GM21423 (cell line): ENCODE measurements around the gene TIAM2.
A peak's percentile ranks its signal among the peaks of the same experiment; 100 is the strongest.
"Not testable (repeated sequence)": the region's sequence is repeated elsewhere in the genome, so short reads cannot be mapped to it uniquely, and the experiment has no call there.

Experiments used
- ATAC-seq: cut with Tn5 transposase; IDR thresholded peaks from one replicate; pipeline ENCODE4 v1.9.1; 2021; ENCODE audit warnings: mild to moderate bottlenecking, moderate library complexity; ENCODE audit not compliant: unreplicated experiment

Gene TIAM2

DNA sequence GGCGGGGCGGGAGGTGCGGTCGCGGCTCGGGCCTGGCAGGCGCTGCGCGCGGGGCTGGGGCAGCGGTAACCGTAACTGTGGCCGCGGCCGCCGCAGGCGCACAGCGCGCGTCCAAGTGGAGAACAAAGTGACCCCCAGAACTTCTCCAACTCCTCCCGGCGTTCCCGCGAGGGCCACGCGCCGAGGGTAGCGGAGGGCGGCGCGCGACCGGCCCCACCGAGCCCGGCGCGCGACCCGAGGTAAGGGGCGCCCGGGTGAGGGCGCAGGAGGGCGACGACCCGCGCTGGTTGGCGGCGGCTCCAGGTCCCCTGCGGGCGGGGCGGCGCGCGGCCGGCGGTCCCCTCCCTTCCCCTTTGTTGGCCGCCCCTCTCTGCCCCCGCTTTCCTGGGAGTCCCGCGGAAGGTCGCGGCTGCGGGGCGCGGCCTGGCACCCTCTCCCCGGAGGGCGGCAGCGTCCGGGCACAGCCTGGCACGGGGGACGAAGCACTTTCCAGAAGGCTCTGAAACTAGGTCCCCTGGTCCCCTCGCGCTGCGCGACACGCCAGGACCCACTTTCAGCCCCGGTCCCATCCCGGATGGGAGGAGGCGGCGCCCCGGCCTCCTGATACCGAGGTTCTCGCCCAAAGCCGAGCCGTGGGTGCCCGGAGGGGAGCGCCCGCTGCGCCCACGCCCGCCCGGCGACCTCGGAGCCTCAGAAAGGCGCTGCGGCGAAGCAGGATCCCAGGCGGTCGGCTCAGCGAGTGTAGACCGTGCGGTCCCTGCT lies at the start of gene TIAM2:
Gene TIAM2, plus strand, starts transcription at position 62 of the 762 bp plus-strand sequence. CDS start 133,909 bp downstream, outside the sequence.
- no peak for ATAC-seq

GRCh38 chr6:154950979-154951344 lies 44.2 kb upstream of the TIAM2 start:
- no peak for ATAC-seq

- ATAC-seq, result peak; percentile 92
Measured at GRCh38 chr6:154951345-154952200, 43.5 kb upstream of the TIAM2 start.

- ATAC-seq, result no peak
Measured at GRCh38 chr6:154953644-154954043, 41.5 kb upstream of the TIAM2 start.

GRCh38 chr6:154954347-154954746 lies 40.8 kb upstream of the TIAM2 start:
- no peak for ATAC-seq

DNA sequence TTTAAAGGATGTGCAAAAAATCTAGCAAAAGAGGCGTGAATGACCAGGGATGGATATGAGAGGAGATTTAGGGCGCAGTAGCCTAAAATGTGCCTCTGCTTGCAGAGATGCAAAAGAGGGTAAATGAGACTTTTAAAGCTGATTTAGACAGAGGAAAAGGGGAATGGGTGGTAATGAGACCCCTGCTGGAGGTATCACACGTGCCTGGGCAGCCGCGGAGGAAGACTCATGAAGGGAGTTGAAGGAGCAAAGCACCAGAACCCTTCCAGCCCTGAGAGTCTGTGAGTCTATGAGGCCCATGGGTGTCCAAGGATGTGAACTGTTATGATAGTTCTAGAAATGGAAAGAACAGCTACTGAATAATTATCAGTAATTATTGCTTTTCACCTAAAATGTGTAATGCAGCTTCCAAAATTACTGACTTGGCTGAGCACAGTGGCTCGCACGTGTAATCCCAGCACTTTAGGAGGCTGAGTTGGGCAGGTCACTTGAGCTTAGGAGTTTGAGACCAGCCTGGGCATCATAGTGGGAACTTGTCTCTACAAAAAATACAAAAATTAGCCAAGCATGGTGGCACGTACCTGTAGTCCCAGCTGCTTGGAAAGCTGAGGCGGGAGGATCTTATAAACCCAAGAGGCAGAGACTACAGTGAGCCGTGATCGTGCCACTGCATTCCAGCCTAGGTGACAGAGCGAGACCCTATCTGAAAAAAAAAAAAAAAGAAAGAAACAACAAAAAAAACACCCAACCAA lies 38.2 kb upstream of the TIAM2 start:
- ATAC-seq, result no peak

DNA sequence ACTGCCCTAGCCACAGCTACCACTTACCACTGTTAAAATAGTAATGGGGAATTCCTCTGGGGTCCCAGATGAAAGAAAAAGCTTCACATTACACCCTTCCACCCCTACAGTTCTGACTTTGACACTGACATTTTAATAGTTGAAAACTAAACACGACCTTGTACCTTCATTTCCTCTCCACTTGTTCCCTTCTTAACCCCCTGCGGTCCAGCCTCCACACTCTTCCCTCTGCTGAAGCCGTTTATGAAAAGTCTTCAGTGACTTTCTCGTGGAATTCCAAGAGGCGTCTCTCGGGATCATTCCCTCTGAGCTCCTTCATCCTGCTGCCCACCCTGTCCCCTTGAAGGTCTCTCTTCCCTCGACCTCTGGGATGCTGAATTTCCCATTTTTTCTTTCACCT lies 36.6 kb upstream of the TIAM2 start:
- no peak for ATAC-seq

- no peak for ATAC-seq
Measured at GRCh38 chr6:154960299-154960843, 34.7 kb upstream of the TIAM2 start.

- ATAC-seq, result no peak
Measured at GRCh38 chr6:154960854-154961530, 34.1 kb upstream of the TIAM2 start.

DNA sequence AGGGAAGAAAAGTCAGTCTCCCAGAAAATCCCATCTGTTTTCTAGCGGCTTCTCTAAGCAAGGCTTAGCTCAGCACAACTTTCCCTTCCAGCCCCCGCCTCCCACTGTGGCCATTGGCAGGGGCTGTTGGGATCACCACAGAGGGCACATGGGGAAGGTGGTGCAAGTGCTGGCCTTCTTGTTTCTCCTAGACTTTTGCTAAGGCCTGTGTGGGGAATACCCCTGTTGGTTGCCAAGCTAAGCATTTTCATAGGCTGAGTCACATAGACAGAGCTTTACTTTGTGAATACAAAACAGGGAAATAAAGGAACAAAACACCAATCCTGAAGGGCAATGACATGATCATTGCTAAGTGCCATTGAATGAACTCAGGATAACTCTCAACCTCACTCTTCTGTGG lies 32.4 kb upstream of the TIAM2 start:
- no peak for ATAC-seq

GRCh38 chr6:154966065-154966770 lies 28.9 kb upstream of the TIAM2 start:
- ATAC-seq, result not testable (repeated sequence)

- ATAC-seq, result no peak
Measured at GRCh38 chr6:154969796-154970195, 25.3 kb upstream of the TIAM2 start.

DNA sequence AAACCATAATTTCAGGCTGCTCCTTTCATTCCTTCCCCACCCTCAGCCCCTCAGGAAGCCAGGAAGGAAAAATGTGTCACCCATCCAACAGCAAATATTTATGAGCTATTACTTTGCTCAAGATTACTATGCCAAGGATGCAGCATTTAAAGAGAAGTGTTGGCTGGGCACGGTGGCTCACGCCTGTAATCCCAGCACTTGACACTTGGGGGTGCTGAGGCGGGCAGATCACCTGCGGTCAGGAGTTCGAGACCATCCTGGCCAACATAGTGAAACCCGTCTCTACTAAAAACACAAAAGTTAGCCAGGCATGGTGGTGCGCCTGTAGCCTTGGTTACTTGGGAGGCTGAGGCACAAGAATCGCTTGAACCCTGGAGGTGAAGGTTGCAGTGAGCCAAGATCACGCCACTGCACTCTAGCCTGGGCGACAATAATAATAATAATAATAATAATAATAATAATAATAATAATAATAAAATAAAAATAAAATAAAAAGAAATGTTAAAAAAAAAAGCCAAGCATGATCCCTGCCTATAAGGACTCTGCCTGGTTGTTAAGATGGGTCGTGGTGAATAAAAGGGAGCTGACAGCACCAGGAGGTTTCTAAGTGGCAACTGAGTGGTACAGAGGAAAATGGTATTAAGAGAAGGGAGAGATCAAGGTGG lies 20.5 kb upstream of the TIAM2 start:
- no peak for ATAC-seq

DNA sequence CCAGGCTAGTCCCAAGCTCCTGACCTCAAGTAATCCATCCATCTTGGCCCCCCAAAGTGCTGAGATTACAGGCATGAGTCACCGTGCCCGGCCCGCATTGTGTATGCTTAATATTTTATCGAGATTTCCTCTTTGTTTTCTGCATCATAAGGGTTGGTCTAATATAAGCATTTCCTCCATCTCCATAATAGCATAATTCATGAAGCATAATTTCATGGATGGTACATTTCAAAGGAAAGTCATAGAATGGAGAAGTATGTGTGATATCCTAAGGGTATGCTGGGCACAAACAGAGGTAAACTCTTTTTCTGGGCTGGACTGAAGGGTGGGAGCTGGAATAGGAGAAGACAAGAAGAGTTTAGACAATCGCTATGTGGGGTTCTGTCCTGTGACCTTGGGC lies 17.5 kb upstream of the TIAM2 start:
- ATAC-seq, result no peak

DNA sequence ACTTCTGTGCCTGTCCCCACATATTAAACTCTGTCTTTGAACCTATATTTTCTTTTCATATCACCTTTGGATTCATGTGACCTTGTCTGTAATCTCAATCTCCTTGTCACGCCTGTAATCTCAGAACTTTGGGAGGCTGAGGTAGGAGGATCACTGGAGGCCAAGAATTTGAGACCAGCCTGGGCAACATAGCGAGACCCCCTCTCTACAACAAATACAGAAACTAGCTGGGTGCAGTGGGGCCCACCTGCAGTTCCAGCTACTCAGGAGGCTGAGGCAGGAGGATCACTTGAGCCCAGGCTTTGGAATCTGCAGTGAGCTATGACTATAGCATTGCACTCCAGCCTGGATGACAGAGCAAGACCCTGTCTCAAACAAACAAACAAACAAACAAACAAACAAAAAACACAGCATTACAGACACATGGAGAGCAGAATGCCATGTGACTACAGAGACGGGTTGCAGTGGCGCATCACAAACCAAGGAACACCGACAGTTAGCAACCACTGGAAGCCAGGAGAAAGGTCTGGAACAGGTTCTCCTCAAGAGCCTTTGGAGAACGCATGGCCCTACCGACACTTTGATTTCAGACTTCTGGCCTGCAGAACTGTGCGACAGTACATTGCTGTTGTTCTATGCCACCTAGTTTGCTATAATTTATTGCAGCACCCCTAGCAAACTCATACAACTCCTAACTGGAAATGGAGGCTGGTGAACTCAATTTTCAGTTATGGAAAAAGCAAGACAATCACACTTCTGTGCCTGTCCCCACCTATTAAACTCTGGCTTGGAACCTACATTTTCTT lies 14.6 kb upstream of the TIAM2 start:
- no peak for ATAC-seq

- peak; percentile 74 for ATAC-seq
Measured at GRCh38 chr6:154981079-154981870, 13.8 kb upstream of the TIAM2 start.

DNA sequence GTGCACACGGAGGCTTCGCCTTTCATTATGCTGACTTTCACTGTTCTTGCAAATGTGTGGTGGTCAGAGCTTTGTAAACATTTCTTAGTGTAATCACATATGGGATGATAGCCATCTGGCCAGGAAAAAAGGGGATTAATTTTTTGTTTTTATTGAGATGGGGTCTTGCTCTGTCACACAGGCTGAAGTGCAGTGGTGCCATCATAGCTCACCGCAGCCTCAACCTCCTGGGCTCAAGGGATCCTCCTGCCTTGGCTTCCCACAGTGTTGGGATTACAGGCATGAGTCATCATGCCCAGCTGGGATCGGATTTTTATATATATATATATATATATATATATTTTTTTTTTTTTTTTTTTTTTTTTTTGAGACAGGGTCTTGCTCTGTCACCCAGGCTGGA lies 11.0 kb upstream of the TIAM2 start:
- no peak for ATAC-seq

DNA sequence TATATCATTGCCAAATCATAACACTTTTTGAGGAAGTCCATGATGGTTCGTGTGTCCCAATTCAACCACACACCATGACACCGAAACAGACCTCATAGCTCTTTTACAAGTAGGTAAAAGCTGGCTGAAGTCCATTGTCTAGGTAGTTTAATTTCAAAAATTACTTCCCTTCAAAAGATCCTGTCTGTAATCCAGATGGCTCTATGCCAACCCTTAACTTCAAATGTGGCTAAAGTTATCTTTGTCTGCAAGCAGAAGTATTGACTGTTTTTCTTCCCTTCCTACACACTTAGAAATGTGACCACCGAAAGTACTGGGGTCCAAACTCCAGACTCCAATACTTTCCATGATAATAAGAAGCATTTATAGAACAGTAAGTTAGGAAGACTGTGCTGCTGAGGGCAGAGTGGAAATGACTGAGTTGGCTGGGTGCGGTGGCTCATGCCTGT lies 8.3 kb upstream of the TIAM2 start:
- ATAC-seq, result no peak
